HUES48 (cell line): Measurements from ENCODE around the gene CCN2.

Experiments
- H3K27ac ChIP-seq: one replicate; pipeline ENCODE4 v1.7.0; 2013; ENCODE audit warnings: low read depth, low read length, inconsistent platforms
- H3K27me3 ChIP-seq: 2 replicates; pipeline ENCODE4 v1.6.1; 2013; ENCODE audit warnings: mild to moderate bottlenecking, low read length; ENCODE audit not compliant: control insufficient read depth, insufficient read depth
- H3K36me3 ChIP-seq: 2 replicates; pipeline ENCODE4 v1.6.1; 2013; ENCODE audit warnings: low read length; ENCODE audit not compliant: control insufficient read depth, insufficient read depth
- H3K4me1 ChIP-seq: 2 replicates; pipeline ENCODE4 v1.6.1; 2013; ENCODE audit warnings: mild to moderate bottlenecking, low read length; ENCODE audit not compliant: control insufficient read depth, insufficient read depth
- H3K4me3 ChIP-seq: 2 replicates; pipeline ENCODE4 v1.5.1; 2013; ENCODE audit warnings: mild to moderate bottlenecking, low read depth, low read length
- H3K9ac ChIP-seq: 2 replicates; pipeline ENCODE4 v1.6.1; 2013; ENCODE audit warnings: mild to moderate bottlenecking, low read depth, low read length, moderate library complexity
- H3K9me3 ChIP-seq: 2 replicates; pipeline ENCODE4 v1.6.1; 2013; ENCODE audit warnings: low read length; ENCODE audit not compliant: control insufficient read depth, insufficient read depth

CCN2 gene

DNA sequence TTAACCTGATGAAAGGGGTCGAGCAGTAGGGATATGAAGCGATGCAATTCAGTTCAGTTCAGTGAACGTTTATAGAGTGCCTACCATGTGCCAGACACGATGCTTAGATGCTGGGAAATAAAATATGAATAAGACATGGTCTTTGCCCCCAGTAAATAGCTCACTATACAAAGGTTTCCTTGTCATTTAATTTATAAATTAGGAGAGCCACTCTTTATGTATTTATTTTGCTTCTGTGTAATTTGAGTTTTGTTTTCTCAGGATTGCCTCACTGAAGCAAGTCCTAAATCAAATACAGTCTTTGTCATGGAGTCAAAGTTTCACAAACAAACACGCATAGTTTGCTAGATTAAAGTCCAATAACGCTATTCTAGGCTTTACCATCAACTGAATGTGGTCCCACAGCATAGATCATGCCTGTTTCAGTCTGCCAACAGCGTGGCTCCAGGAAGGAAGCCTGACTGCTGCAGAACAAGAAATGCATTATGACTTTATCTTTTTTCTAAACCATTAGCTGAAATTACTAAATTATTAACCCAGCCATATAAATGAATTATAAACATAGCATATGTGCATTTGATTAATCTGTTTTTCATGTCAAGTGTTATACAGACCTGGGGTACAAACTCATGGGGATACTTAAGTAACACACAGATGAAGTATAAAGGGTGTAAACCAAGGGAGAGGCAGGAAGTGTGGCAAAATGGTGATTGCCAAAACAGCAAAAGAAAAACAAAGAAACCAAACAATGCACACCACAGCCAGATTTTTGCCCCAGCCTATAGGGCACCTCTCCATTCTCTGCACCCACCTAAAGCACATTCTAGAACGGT, 29.8 kb upstream of the CCN2 start:
- Histone ChIP-seq H3K27ac (no peak overlapping the region), H3K9ac (no peak overlapping the region)

DNA sequence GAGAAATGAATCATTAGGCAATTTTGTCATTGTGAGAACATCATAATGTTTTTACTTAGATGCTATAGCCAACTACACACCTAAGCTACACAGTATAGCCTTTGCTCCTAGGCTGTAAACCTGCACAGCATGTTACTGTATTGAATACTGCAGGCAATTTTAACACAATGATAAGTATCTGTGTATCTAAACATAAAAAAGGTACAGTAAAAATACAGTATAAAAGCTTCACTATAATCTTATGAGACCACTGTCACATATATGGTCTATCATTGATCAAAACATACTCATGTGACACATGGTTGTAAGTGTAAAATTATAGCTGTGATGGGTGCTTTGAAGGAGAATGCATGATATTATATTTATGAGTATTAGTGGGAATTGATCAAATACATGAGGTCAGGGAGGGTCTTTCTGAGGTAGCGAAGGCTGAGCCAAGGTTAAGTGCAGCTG, 29.2 kb upstream of the CCN2 start:
- H3K4me3 ChIP-seq: no peak overlapping the region
- no peak overlapping the region for H3K27ac ChIP-seq
- H3K27me3 ChIP-seq: no peaks in the 10 kb centered on the region

More for the DNA sequence above, 29.8 kb upstream of the CCN2 start:
- no peaks in the 10 kb centered on the region for H3K27me3 ChIP-seq
- H3K4me1 ChIP-seq: no peaks in the 10 kb centered on the region
- no peak overlapping the region for H3K4me3 ChIP-seq
- no peaks in the 10 kb centered on the region for H3K9me3 ChIP-seq
- H3K36me3 ChIP-seq: no peaks in the 10 kb centered on the region

DNA sequence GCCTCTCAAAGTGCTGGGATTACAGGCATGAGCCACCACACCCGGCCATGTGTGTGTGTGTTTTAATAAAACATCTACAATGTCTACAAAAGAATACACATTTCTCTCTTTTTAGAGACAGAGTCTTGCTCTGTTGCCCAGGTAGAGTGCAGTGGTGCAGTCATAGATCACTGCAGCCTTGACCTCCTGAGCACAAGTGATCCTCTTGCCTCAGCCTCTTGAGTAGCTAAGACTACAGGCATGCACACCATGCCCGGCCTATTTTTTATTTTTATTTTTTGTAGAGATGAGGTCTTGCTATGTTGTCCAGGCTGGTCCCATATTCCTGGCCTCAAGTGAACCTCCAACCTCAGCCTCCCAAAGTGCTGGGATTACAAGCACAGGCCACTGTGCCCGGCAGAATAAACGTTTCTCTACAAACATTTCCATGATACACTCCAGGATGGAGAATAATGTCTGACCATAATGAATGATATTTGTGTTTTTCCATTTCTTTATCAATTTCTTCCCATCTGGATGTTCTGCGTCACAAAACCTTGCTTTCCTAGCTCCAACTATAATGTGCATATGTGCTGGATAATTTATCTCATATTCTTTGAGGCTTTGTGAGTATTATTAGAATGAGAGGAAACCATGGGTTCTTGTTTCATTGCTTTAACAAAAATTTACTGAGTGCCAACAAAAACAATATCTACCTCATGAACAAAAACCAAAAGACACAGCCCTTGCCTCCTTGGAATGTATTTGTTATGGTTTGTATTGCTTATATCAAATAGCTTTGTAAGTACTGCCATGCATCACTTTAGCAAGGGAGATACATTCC, 28.6 kb upstream of the CCN2 start:
- Histone ChIP-seq H3K27ac (no peak overlapping the region), H3K27me3 (no peaks in the 10 kb centered on the region), H3K9me3 (no peaks in the 10 kb centered on the region), H3K36me3 (no peaks in the 10 kb centered on the region), H3K4me1 (no peaks in the 10 kb centered on the region), H3K9ac (no peak overlapping the region), H3K4me3 (no peak overlapping the region)

More for the DNA sequence above, 29.2 kb upstream of the CCN2 start:
- Histone ChIP-seq H3K4me1 (no peaks in the 10 kb centered on the region), H3K9ac (no peak overlapping the region), H3K36me3 (no peaks in the 10 kb centered on the region), H3K9me3 (no peaks in the 10 kb centered on the region)

DNA sequence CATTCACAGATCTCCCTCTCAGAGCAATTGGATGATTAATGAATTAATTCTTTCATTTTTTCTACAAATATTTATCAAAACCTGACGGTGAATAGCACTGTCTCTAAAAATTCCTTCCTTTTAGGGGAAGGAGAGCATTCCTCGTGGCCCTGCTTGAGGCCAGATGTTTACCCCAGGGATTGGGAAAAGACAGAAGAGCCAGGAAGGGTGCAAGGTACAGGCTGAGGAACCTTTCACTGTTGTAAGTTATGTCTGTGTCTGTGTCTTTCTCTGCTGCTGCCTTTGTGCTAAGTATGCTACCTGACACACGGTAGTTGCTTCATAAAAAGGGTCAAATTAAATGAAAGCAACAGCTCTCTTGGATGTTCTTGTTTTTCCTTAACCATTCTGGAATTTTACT, 27.4 kb upstream of the CCN2 start:
- no peaks in the 10 kb centered on the region for H3K4me1 ChIP-seq

DNA sequence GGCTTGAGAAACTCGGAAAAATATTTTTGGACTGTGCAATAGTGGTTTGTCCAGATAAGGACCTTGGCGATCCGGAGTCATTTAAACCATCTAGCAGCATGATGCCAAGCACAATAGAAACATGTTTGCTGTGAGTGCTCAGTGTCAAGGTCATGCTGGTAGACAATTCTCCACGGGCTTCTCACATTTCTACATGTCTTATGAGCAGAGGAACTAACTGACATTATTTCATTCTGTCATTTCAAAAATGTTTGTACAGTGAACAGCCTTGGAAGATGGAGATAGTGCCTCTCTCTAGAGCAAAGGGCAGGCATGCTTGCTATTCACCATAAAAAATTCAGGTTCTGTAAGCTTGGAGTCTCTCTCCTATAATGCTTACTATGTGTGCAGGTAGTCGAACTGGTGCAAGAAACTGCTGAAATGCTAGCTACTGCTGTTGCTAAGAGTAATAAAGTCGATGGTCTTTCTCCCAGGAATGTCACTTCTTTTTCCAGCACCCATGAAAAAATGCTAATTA, 25.4 kb upstream of the CCN2 start:
- H3K27me3 ChIP-seq: no peaks in the 10 kb centered on the region
- H3K27ac ChIP-seq: no peak overlapping the region
- no peak overlapping the region for H3K4me3 ChIP-seq
- no peaks in the 10 kb centered on the region for H3K36me3 ChIP-seq
- no peaks in the 10 kb centered on the region for H3K9me3 ChIP-seq
- no peaks in the 10 kb centered on the region for H3K4me1 ChIP-seq
- H3K9ac ChIP-seq: no peak overlapping the region

More for the DNA sequence above, 27.4 kb upstream of the CCN2 start:
- H3K27me3 ChIP-seq: no peaks in the 10 kb centered on the region
- no peak overlapping the region for H3K9ac ChIP-seq
- no peaks in the 10 kb centered on the region for H3K9me3 ChIP-seq
- no peak overlapping the region for H3K27ac ChIP-seq
- no peaks in the 10 kb centered on the region for H3K36me3 ChIP-seq
- no peak overlapping the region for H3K4me3 ChIP-seq

DNA sequence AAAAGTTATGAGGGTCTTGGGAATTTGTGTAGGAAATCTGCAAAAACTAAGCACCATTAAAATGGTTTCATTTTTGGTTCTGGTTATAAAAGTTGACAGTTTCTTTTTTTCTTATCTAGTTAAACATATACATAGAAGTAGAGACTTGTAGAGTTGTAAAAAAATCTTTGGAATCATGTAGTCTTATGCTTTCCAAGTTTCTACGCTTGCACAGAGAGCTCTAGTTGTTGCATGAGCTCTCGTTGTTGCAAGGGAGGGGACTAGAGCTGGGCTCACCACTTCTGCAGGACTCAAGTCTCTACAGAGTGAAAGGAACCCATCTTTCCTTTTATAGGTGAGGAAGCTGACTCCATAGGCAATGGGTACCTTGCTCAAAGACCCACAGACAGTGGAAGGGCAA, 21.6 kb upstream of the CCN2 start:
- Histone ChIP-seq H3K27me3 (no peaks in the 10 kb centered on the region), H3K9ac (no peak overlapping the region), H3K36me3 (no peaks in the 10 kb centered on the region), H3K9me3 (no peaks in the 10 kb centered on the region), H3K27ac (no peak overlapping the region), H3K4me1 (peaks cover 7% of the 10 kb centered on the region; the same call in 1 of the 2 replicates), H3K4me3 (no peak overlapping the region)

DNA sequence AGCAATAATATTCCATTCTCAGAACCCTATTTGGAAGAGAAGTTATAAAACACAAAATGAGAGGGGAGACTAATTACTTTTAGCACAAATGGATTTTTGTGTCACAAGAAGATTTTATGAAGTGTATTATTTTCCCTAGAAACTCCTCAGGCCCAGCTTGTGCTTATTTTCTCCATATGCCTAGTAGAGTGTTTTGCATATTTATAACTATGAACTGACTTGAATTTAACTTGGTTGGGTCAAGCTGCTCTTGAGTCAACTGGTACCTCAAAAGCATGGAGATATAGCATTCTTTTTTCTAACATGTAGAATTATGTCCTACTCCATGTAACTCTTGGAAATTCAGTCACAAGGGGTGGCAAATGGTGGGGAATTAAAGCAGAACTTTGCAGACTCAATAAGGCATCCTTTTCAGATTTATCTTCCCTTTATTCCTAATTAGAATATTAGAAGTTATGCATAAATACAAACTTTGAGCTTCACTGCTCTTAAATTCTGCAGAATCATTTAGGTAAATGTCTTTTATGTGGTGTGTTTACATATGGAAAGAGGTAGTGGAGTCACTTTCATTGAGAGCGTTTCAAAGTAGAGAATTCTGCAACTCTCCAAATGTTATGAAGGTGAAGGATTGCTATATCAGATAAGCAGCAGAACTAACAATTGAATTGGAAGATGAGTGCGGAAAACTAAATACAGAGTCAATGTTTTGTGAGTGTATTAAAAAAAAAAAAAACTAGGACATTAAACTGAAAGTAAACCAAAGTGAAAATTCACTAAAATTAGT, 19.1 kb upstream of the CCN2 start:
- Histone ChIP-seq H3K9ac (no peak overlapping the region), H3K4me3 (no peak overlapping the region), H3K27me3 (no peaks in the 10 kb centered on the region), H3K9me3 (no peaks in the 10 kb centered on the region), H3K36me3 (no peaks in the 10 kb centered on the region), H3K4me1 (peaks cover 7% of the 10 kb centered on the region; the same call in 1 of the 2 replicates), H3K27ac (no peak overlapping the region)

DNA sequence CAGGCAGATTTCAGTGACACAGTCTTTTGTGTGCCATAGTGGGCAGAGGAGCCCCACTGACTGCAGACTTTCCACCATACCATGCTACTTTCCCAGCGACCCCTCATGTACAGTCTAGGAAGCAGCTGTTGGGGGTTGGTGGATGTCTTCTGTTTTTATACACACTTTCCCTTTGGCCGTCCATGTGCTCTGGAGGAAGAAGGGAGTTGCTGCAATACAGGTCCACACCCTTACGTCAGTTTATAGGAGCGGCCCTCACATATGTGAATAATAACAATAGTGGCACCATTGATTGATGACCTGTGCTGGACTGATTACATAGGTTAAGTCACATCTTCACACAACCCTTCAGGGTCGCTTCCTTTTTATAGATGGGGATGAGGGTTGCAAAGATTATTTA, 17.5 kb upstream of the CCN2 start:
- no peak overlapping the region for H3K27ac ChIP-seq
- no peaks in the 10 kb centered on the region for H3K36me3 ChIP-seq
- peaks cover 7% of the 10 kb centered on the region; the same call in 1 of the 2 replicates for H3K4me1 ChIP-seq
- no peak overlapping the region for H3K4me3 ChIP-seq
- no peak overlapping the region for H3K9ac ChIP-seq
- no peaks in the 10 kb centered on the region for H3K9me3 ChIP-seq
- H3K27me3 ChIP-seq: no peaks in the 10 kb centered on the region

DNA sequence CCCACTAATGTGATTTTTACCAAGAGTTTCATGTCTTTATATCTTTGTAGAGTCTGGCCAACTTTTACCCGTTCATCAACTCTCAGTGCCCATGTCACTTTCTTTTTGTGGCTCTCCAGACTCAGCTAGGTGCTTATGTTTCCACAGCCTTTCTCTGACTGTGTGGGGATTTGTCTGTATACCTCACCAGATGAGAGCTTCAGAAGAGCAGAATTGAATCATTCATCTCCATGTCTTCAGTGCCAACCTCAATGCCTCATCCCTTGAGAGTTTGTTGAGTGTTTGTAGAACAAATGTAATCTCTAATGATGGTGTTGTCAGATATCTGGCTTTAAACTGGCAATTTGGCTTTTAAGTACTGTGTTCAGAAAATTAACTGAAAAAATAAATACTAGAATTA, 16.8 kb upstream of the CCN2 start:
- no peak overlapping the region for H3K9ac ChIP-seq
- H3K9me3 ChIP-seq: no peaks in the 10 kb centered on the region
- H3K36me3 ChIP-seq: no peaks in the 10 kb centered on the region
- peaks cover 7% of the 10 kb centered on the region; the same call in 1 of the 2 replicates for H3K4me1 ChIP-seq
- no peaks in the 10 kb centered on the region for H3K27me3 ChIP-seq
- no peak overlapping the region for H3K4me3 ChIP-seq
- H3K27ac ChIP-seq: no peak overlapping the region

DNA sequence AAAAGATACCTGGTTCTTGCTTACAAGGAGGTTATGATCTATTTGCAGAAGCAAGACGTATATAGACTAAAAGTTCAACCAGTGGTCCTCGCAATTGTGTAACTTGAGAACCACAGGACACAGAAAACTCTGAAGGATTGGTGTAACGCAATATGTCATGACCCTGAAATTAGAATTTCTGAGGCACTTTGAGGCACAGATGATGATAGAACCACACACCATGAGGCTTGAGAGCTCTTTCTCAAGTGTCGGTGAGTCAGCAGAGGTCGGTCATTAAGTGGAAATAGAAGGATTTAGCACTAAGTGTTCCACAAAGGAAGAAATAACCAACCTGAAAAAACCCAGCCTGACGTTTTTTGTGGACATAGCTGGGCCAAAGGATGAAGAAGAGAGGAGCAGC, 15.3 kb upstream of the CCN2 start:
- H3K4me3 ChIP-seq: no peak overlapping the region
- H3K27me3 ChIP-seq: no peaks in the 10 kb centered on the region
- H3K9ac ChIP-seq: no peak overlapping the region
- no peaks in the 10 kb centered on the region for H3K36me3 ChIP-seq
- H3K4me1 ChIP-seq: peaks cover 7% of the 10 kb centered on the region; the same call in 1 of the 2 replicates
- H3K27ac ChIP-seq: no peak overlapping the region
- H3K9me3 ChIP-seq: no peaks in the 10 kb centered on the region
